H1 (cell line): ENCODE results near the gene HSD11B1. TPM values are rescaled to one million over a fixed set of nuclear protein-coding genes. Genes with fewer than 3 reads are reported as not detected.

ENCODE experiments used
- ATF2 ChIP-seq: IDR thresholded peaks from 2 replicates; pipeline ENCODE4 v1.6.1; 2012; ENCODE audit warnings: low read length, inconsistent platforms
- ATF3 ChIP-seq: IDR thresholded peaks from 2 replicates; pipeline ENCODE4 v1.6.1; 2011; ENCODE audit warnings: low read depth, mild to moderate bottlenecking, low read length; ENCODE audit not compliant: insufficient read depth
- BRCA1 ChIP-seq: IDR thresholded peaks from 2 replicates; pipeline ENCODE4 v1.6.1; 2012; ENCODE audit warnings: low read depth, low read length, improper control_type of control experiment
- NANOG ChIP-seq: IDR thresholded peaks from 2 replicates; pipeline ENCODE4 v1.6.1; 2011; ENCODE audit warnings: low read length, low read depth, mild to moderate bottlenecking, inconsistent platforms; ENCODE audit not compliant: insufficient read depth, poor library complexity, severe bottlenecking
- RBBP5 ChIP-seq: IDR thresholded peaks from 2 replicates; pipeline ENCODE4 v1.7.1; 2012; ENCODE audit warnings: low read depth, mild to moderate bottlenecking, inconsistent platforms, low read length, moderate library complexity, borderline replicate concordance
- SIX5 ChIP-seq: IDR thresholded peaks from 2 replicates; pipeline ENCODE4 v1.6.1; 2011; ENCODE audit warnings: mild to moderate bottlenecking, low read depth, low read length
- TAF1 ChIP-seq: IDR thresholded peaks from 2 replicates; pipeline ENCODE4 v1.6.1; 2011; ENCODE audit warnings: mild to moderate bottlenecking, low read depth, low read length
- polyA plus RNA-seq, 7 experiments: library from polyadenylated mRNA; depleted of rRNA in 3 of 7; stranded (reverse) in 5 of 7; unstranded in 2 of 7; fragments of >200 nt in 5 of 7; fragments of 200-250 nt in 2 of 7; gene quantifications; 1 replicate in 5 of 7; 2 replicates in 1 of 7; 4 replicates in 1 of 7; pipeline versions ENCODE4 v1.2.1 to v1.2.3, GENCODE V29; 2011 to 2013; ENCODE audit warnings: missing spikeins in 2 of 7, mixed read lengths in 2 of 7
- total RNA-seq: library from RNA; stranded (reverse); fragmentation: NEBNext Ultra II Directional; extraction: Animal tissue kit (Norgen Biotek cat#: 25700); gene quantifications from 2 replicates; pipeline ENCODE4 v1.2.1, GENCODE V29; 2021
- TF ChIP-seq, protein P1 (sequence below): fragments of 300-600 bp; sonication (generic); IDR thresholded peaks from 2 replicates; pipeline ENCODE4 v1.7.1; 2012; ENCODE audit warnings: low read length, moderate library complexity, mild to moderate bottlenecking, inconsistent platforms; ENCODE audit not compliant: insufficient replicate concordance
- TF ChIP-seq, protein P2 (sequence below): IDR thresholded peaks from 2 replicates; pipeline ENCODE4 v1.6.1; 2012; ENCODE audit warnings: inconsistent platforms

Gene HSD11B1
- total and polyA plus RNA-seq, 2 of the 8 experiments (the other 6 are each of a cell fraction or from before 2014, with no cell fraction given), result not detected

DNA sequence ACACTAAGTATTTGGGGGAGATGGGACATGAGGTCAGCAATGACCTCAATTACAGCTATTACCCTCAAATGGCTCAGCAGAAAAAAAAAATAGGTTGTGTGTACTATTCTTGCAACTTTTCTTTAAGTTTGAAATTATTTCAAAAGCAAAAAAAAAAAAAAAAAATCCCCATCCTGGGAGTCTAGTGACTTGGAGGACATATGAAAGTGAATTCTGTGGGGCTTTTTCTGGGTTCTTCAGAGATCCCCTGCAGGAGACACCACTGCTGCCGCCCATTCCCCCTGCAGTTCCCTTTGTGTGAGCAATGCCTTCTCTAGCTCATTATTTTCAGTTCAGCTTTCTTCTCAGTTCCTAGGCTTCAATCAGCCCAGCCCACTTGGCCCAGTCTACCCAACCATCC lies 16.7 kb downstream of the HSD11B1 start (continued):
- TF ChIP-seq, protein P1, sequence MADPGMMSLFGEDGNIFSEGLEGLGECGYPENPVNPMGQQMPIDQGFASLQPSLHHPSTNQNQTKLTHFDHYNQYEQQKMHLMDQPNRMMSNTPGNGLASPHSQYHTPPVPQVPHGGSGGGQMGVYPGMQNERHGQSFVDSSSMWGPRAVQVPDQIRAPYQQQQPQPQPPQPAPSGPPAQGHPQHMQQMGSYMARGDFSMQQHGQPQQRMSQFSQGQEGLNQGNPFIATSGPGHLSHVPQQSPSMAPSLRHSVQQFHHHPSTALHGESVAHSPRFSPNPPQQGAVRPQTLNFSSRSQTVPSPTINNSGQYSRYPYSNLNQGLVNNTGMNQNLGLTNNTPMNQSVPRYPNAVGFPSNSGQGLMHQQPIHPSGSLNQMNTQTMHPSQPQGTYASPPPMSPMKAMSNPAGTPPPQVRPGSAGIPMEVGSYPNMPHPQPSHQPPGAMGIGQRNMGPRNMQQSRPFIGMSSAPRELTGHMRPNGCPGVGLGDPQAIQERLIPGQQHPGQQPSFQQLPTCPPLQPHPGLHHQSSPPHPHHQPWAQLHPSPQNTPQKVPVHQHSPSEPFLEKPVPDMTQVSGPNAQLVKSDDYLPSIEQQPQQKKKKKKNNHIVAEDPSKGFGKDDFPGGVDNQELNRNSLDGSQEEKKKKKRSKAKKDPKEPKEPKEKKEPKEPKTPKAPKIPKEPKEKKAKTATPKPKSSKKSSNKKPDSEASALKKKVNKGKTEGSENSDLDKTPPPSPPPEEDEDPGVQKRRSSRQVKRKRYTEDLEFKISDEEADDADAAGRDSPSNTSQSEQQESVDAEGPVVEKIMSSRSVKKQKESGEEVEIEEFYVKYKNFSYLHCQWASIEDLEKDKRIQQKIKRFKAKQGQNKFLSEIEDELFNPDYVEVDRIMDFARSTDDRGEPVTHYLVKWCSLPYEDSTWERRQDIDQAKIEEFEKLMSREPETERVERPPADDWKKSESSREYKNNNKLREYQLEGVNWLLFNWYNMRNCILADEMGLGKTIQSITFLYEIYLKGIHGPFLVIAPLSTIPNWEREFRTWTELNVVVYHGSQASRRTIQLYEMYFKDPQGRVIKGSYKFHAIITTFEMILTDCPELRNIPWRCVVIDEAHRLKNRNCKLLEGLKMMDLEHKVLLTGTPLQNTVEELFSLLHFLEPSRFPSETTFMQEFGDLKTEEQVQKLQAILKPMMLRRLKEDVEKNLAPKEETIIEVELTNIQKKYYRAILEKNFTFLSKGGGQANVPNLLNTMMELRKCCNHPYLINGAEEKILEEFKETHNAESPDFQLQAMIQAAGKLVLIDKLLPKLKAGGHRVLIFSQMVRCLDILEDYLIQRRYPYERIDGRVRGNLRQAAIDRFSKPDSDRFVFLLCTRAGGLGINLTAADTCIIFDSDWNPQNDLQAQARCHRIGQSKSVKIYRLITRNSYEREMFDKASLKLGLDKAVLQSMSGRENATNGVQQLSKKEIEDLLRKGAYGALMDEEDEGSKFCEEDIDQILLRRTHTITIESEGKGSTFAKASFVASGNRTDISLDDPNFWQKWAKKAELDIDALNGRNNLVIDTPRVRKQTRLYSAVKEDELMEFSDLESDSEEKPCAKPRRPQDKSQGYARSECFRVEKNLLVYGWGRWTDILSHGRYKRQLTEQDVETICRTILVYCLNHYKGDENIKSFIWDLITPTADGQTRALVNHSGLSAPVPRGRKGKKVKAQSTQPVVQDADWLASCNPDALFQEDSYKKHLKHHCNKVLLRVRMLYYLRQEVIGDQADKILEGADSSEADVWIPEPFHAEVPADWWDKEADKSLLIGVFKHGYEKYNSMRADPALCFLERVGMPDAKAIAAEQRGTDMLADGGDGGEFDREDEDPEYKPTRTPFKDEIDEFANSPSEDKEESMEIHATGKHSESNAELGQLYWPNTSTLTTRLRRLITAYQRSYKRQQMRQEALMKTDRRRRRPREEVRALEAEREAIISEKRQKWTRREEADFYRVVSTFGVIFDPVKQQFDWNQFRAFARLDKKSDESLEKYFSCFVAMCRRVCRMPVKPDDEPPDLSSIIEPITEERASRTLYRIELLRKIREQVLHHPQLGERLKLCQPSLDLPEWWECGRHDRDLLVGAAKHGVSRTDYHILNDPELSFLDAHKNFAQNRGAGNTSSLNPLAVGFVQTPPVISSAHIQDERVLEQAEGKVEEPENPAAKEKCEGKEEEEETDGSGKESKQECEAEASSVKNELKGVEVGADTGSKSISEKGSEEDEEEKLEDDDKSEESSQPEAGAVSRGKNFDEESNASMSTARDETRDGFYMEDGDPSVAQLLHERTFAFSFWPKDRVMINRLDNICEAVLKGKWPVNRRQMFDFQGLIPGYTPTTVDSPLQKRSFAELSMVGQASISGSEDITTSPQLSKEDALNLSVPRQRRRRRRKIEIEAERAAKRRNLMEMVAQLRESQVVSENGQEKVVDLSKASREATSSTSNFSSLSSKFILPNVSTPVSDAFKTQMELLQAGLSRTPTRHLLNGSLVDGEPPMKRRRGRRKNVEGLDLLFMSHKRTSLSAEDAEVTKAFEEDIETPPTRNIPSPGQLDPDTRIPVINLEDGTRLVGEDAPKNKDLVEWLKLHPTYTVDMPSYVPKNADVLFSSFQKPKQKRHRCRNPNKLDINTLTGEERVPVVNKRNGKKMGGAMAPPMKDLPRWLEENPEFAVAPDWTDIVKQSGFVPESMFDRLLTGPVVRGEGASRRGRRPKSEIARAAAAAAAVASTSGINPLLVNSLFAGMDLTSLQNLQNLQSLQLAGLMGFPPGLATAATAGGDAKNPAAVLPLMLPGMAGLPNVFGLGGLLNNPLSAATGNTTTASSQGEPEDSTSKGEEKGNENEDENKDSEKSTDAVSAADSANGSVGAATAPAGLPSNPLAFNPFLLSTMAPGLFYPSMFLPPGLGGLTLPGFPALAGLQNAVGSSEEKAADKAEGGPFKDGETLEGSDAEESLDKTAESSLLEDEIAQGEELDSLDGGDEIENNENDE, result no peak
- no peak for TF ChIP-seq ATF2
- TF ChIP-seq RBBP5, result no peak
- TF ChIP-seq TAF1, result no peak
- no peak for TF ChIP-seq NANOG
- TF ChIP-seq BRCA1, result no peak
- TF ChIP-seq SIX5, result no peak
- no peak for TF ChIP-seq ATF3
- TF ChIP-seq, protein P2, sequence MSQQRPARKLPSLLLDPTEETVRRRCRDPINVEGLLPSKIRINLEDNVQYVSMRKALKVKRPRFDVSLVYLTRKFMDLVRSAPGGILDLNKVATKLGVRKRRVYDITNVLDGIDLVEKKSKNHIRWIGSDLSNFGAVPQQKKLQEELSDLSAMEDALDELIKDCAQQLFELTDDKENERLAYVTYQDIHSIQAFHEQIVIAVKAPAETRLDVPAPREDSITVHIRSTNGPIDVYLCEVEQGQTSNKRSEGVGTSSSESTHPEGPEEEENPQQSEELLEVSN, result no peak
